Forelimb muscle (tissue), 1 donor: ENCODE data around the gene OSM. TPM values are rescaled to one million over a fixed set of nuclear protein-coding genes. Genes with fewer than 3 reads are reported as not detected.

Experiments
- DNase-seq: peaks from one replicate; pipeline ENCODE4 v3.0.0-alpha.2; 2013; ENCODE audit warnings: low read depth
- polyA plus RNA-seq: library from polyadenylated mRNA; unstranded; fragments of 120-200 nt; gene quantifications from one replicate; pipeline ENCODE4 v1.2.1, GENCODE V29; 2013; ENCODE audit not compliant: insufficient read length

OSM gene
- polyA plus RNA-seq, 1 donor: 0.08 TPM

DNA sequence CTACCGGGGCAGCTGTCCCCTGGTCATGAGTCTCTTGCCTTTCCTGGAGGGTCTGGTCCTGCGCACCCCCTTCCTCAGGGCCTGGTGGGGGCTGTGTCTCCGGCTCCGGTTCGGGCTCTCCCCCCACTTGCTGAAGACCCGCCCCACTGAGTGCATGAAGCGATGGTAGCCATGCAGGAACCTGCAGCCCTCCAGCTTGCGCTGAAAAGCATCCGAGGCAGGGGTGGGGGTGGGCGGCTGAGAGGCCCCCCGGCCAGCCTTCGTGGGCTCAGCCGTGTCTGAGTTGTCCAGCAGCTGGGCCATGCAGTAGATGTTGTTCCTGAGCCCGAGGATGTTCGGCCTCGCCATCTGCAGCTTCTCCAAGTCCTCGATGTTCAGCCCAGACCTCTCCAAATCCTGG lies 2.8 kb downstream of the OSM start:
- no peak for DNase-seq

DNA sequence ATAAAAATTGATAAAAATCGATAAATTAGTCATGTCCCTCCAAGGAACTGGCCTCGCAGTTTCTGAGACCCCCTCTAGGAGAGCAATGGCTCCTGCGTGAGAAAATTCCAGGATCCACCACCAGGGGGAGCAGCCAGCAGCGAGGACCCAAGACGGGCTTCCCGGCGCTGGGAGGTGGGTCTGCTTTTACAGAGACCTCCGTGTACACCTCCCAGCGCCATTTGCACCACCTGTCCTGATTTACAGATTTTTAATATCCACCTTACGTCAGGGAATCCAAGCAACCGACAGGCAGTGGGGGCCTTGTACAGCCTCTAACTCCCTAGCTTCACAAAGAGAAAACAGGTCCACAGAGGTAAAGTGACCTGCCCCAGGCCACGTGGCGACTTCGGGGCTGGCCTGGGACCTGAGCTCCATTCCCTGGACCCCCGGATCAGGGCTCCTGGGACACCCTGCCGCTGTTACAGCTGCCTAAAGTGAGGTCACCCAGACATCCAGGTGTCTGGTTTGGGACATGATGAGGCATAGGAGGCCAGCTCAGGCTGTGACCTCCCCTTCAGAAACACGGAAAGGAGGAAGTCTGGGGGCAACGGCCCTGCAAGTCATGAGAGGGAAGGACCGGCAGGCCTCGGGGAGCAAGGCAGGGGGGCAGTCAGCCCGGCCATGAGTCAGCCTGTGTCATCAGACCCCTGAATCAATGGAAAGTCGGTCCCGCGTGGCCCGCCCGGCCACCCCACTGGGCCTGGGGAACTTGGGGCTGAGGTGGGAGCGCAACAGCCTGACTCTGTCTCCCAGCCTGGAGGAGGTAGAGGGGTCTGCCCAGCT lies 3.5 kb downstream of the OSM start:
- DNase-seq: no peak

DNA sequence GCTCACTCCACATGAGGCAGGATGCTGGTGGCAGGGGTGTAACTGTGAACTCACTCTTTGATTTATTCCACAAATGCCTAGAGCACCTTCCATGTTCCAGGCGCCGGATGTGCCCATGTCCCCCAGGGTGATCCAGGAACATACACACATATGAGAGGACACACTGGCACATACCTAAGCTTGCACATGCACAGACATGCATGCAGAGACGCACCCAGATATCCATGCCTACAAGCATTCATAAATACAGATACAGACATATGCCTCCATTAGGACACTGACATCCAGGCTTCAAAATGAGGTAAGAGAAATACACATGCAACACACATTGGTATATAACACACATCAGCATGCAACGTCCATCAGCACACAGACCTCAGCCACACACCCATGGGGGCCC lies 4.5 kb downstream of the OSM start:
- DNase-seq: no peak

DNA sequence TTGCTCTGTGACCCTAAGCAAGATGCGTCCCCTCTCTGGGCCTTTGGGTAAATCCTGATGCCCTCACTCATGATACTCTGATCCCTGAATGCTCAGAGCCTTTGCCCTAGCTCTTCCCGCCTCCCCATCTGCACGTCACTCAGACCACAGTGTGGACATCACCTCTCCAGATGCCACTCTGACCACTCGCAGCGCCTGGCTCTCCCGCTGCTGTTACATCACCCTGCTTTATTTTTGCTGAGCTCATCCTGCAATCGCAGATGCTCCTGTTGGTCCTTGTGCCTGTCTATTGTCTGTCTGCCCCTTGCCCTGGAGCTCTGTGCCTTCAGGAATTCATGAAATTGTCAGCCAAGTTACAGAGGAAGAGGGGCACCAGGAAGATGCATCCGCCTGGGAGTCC lies 5.5 kb downstream of the OSM start:
- no peak for DNase-seq

DNA sequence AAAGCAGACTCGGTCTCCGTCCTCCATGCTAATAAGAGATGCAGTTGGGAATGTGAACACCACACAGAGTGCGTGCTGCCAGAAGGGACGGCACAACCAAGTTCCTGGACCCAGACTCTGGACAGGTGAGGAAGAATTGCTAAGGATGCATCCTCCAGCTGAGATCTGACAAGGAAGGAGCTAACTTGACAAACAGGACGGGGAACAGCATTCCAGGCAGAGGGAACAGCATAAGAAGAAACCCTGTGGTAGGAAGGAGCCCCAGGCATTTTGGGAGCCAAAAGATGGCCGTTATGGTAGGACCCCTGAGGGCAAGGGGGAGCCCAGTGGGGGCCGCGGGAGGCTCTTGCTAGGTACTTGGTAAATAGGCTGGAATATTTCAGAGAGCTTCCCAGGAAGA lies 6.0 kb downstream of the OSM start:
- no peak for DNase-seq

DNA sequence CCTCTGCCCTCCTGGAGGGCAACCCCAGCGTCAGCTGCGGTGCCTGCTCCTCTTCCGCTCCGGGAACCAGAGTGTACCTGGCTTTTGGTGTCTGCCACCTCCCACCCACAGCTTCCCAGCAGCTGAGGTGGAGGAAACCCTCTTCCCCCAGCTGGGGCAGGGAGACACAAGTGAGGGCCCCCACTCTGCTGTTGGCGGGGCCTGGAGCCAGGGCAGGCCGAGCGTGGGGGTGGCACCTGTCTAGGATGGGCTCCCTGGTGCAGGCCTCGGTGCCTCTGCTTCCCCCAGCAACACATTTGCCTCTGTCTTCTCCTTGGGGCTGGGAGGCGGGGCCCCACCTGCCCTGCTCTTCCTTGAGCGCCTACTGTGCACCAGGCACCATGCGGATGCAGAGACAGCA lies 6.4 kb downstream of the OSM start:
- DNase-seq: no peak

DNA sequence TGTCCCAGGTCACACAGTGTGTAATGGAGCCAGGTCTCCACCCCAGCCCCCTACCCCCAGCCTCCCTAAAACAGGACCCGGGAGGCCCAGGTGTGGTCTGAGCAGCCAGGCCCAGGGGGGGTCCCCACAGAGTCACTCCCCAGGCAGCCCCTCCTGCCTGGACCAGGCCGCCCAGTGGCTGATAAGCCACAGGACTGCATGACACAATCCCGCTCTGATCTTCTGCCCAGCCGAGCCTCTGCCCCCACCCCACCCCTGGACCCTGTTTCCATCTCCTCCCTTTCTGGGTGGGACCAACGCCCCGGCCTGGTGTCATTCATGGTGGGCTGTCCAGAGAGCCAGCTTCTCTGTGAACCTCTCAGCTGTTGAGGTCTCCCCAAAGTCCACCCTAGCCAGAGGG lies 12.3 kb downstream of the OSM start:
- DNase-seq: no peak

DNA sequence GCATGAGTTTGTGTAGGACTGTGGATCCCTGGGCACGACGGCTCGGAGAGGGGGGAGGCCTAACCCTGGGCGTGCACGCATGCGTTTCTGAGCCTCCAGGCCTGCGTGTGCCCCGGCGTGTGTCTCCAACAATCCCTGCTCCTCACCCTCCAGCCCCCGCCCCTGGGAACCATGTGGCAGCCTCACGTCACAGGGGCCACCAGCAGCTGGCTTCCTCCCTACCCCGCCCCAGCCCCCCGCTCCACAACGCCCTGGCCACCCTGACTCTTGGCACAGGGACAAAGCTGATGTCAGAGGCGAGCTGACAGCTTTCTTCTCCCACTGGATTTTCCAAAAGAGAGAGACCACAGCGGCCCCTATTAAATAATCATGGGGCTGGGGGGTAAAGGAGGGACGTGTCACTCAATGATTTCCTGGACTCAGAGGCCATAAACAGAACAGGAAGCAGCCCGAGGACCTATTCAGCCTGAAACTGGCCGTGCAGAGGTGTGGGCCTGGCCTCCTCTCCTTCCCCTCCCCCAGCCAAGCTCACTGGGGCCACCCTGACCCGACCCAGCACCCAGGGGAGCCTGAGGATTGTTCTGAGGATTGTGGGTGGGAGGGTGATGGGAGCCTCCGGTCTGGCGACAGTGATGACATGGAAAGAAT lies 13.3 kb downstream of the OSM start:
- no peak for DNase-seq

DNA sequence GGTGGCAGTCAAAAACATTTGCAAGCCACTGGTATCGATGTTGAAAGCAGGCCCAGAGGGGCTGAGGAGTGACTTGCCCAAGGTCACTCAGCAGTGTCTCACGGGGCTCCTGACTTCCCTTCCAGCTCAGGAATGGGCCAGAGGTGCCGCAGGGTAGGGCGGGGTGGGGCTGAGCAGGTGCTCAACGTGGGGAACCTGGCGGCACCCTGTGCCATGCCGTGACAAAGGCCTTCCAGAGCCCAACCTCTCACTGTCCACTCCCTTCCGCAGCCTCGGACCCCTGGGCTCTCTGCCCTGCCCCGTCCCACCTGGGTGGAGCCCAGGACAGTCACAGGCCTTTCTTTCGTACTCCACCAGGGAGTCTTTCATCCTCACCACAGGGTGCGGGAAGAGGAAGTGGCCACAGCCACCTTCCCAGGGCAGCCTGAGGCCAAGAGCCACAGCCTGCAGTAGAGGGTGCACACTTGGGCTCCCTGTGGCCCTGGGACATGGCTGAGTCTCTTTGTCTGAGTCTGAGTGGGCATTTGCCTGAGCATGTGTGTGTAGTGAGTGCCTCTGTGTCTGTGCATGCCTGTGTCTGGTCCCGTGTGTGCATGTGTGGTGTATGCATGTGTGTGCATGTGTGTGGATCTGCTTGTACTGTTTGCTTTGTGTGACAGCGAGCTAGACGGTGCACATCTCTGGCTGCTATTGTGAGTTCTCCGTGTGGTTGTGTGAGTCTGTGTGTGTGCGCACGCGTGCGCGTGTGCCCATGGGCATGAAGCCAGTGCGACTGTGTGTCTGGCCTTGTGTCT lies 14.0 kb downstream of the OSM start:
- no peak for DNase-seq

DNA sequence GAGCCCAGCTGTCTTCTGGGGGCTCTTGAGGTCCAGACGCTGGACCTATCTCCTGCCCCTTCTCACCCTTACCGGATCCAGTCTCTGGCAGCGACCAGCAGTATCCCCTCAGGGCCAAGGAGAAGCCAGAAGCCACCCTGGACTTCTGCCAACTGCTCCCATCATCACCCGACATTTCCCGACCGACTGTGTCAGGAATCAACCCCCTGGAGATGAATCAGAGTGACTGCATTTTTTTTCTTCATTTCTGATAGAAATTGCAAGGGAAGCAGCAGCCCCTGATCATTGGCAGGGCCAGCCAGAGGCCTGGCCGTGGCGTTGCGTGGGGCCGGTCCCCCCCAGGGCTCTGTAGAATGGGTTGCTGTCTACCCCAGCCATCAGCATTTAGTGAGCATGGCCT lies 14.9 kb downstream of the OSM start:
- DNase-seq: no peak

DNA sequence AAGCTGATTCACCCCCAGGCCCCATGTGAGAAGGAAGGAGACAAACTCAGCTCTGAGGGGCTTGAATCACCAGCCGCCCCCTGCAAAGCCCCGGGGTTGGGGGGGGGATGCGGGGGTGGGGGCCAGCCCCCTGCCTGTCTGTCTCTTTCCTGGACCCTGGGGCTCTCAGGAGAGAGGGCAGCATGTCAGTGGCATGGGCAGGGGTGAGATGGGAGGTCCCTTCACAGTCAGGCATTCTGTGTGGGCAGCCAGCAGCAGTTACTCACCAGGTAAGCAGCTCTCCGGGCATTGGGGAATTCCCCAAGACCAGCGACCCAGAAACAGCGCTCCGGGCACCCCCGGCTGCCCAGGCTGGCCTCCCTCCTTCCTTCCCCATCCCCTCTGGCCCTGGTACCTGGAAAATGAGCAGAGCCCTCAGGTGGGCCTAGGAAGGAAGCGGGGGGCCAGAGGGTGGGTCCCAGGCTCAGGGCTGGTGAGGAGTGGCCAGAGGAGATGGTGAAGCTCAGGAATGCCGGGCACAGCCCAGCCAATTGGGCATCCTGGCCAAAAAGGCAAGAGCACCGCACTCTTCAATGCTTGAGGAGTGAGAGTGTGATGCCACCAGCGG lies 15.9 kb downstream of the OSM start:
- DNase-seq: no peak

DNA sequence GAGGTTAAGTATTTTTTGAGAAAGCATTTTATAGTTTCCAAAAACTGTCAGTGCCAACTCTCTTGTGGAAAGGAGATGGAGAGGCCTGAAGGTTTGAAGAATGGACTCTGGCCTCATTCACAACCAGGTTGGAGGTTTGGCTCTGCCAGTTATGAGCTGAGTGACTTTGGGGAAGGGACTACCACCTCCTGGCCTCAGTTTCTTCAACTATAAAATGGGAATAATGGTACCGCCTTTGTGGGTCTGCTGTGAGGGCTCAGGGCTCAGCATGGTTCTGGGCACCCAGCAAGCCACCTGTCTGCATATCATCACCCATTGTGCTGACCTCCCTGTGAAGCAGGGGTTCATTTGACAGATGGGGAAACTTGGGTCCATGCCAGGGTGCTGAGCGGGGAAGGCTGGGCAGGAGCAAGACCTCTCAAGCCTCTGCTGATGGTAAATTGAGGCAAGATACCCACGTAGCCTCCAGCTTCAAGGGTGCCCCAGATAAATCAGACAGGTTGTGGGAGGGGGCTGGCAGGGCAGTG lies 16.5 kb downstream of the OSM start:
- no peak for DNase-seq

DNA sequence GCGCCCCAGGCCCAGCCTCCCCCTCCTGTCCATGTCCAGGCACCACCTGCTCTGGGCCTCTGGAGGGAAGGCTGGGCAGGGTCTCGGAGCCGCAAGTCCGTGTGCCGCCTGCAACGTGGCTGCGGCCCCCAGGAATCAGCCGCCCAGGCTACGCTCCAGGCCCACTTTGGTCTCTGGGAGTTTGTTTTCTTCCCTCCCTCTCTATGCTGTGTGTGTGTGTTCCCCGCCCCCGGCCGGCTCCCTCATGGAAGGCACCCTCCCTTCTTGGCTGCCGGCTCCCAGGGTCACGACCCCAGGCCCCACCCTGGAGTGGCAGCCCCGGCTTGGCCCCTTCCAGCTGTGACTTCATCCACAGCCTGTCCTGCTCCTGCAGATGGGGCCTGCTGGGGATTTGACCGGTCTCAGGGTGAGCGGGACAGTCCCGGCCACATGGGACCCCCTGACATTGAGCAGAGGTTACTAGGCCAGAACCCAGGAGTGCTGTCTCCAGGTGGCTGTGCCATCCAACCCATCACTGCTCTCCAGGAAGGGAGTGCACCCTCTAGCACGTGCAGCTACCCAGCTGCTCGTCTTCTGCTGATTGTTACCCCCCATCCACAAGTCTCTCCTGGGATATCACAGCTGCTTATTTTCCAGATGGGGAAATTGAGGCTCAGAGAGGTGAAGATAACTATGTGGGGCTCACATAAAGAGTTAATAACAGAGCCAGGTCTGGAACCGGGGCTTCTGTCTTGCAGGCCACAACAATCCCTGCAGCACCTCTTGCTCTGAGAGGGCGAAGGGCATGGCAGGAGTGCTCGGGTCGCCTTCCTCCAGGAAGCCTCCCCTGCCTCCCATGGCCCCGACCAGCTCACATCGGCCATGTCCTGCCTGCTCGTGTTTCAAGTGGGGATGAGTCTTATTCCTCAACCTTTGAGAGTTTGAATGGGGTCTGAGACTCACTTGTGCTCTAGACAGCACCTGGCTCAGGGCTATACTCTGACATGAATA lies 17.3 kb downstream of the OSM start:
- no peak for DNase-seq

DNA sequence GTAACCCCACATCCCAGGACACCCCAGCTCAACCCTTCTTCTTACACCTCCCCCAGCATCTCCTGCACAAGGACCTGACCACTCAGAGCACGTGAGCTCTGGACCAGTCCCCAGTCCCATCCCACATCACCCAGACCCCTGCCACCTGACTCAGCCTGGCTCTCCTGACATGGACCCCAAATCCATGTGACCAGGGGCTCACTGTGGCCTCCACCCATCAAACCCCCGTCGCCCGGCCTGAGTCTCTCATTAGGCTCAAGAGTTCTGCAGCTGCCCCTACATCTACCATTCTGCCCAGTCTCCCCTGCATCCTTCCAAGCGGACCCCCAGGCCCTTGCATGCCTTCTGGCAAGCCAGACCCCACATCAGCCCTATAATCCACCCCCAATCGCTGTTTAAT lies 18.2 kb downstream of the OSM start:
- DNase-seq: no peak

DNA sequence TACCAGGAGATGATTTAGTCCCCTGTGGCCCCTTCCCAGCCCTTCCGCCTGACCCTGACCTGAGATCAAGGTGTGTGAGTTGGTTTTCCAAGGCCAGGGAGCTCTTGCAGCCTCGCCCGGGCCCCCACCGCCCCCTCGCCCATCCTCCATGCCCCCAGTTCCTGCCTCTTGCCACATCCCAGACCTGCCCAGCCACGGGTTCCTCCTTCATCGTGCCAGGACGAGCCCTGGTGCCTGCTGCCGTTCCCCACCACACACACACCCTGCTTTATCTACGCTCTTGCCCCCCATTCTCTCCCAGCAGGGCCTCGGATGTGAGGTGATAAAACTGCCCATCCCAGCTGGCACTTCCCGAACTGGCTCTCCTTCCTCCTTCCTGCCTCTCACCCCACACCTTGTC lies 18.7 kb downstream of the OSM start:
- DNase-seq: no peak

DNA sequence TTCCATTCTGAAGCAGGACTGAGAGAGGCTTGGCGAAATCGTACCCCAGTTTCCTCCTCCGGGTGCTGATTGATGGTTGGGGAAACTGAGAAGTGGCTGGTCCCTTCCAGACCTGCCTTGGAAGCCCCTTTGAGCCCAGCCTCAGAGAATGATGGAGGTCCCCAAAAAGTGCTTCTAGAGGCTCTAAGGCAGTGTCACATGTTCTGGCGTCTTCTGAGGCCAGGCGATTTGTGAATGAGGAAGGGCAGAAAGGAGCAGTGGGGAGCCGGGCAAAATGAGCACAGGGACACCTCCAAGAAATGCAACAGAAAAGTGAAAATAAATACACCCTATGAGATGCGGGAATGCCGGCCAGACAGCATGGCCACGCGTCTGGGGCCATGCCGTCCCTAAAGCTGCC lies 19.1 kb downstream of the OSM start:
- DNase-seq: no peak

DNA sequence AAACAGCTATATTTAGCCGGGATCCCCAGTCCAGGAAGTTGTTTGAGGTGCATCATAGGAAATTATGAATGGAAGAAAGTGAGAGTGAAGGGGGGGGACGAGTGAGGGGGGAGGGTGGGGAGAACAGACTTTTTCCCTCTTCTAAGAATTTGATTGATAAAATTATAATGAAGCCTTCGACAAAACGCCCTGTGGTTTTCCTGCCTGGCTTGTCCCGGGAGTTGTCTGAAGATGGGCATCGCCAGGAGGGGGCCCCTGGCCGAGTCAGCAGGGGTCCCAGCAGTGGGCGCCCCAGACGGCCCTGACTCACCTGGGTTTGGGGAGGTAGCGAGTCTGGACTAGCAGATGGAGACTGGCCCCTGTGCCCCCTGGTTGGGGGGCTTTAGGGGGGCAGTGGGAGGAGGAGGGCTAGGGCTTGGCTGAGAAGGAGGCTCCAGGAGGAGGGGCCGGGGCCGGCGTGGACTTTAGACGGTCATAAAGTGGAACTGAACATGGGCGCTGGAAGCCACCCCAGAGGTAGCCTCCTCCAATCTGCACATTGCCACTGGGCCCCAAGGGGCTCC lies 19.8 kb downstream of the OSM start:
- no peak for DNase-seq

DNA sequence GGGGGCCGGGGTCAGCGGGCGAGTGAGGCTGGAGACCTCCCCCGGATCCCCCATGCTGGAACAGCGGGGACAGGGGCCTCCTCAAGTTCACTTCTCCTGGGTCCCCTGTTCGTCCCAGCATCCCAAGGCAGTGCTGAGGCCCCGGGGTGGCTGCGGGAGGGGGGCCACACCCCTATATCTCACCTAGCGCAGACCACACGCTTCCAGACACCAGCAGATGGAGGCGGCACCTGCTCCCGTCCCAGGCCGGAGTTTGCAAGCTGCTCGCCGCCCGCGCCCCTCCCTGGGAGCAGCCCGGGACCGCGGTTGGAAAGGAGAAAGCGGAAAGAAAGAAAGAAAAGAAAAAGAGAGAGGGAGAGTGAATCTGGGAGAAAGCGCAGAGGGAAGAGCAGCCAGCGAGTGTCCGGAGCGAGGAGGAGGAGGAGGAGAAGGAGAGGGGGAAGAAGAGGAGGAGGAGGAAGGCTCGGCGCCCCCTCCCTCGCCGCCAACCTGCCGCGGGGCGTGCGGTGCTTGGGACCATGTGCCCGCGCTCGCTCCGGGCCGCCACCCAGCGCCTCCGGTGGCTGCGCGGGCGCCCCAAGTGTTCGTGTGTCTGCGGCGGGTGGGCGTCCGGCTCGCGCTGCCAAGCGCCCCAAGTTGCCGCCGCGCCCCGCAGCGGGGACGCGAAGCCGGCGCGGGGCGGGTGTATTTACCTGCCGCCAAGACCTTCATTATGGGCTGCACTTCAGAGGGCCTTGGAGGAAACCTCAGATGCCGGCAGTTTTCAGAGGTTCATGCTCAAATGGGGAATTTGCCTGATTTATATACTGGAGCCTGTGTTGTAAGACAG lies 20.5 kb downstream of the OSM start, which contains the start of gene LIF:
LIF (minus strand) TSS at position 775 of the 829 bp plus-strand sequence; CDS start at position 711, 64 bp downstream.
- DNase-seq: no peak

DNA sequence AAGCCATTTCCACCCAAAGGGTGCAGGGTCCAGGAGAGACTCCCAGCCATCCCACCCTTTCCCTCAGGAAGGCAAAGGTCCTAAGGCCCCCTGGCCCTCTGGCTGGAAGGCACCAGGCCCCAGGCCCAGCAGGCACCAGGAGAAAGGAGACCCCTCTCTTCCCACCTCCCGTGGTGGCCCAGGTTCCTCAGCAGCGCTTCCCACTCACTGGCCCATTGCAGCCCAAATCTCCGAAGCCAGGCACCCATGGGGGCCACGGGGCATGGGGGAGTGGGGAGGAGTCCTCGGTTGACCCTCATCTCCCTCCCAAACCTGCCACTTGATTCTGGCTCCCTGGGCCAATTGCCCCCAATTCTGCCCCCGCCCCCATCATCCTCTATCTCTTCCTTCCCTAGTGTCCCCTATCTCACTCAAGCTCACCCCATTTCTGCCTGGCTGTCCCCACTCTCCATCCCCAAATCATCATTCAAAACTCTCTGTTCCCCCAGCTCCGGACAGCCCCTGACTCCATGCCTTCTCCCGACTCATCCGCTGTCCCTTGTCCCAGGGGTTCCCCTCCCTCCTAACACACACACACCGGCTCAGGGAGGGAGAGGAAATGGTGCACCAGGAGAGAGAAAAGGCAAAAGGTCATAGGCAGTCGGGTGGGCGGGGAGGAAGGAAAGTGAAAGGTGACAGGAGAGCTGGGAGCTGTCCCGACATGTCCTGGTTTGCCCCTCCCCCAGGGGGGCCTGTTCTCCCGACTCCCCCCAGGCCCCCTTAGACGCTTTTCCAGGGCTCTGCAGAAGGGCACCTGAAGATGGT lies 21.3 kb downstream of the OSM start:
- DNase-seq: no peak
